Ascending aorta (tissue), 2 donors: ENCODE measurements around the gene HMX3. TPM values are rescaled to one million over a fixed set of nuclear protein-coding genes. Genes with fewer than 3 reads are reported as not detected.

Source experiments
- DNase-seq, 2 donors: peaks; one replicate each; pipeline ENCODE4 v3.0.0-alpha.2; 2019; ENCODE audit warnings: low spot score in 2 of 2
- H3K27ac ChIP-seq, 2 donors: fragments of 200-600 bp; sonication (generic); one replicate each; pipeline ENCODE4 v1.5.1; 2016 to 2017; ENCODE audit warnings: mild to moderate bottlenecking in 1 of 2
- H3K27me3 ChIP-seq: fragments of 200-600 bp; sonication (generic); one replicate; pipeline ENCODE4 v1.5.1; 2017
- H3K36me3 ChIP-seq, 2 donors: fragments of 200-600 bp; sonication (generic); one replicate each; pipeline ENCODE4 v1.5.1; 2016
- H3K4me1 ChIP-seq, 2 donors: fragments of 200-600 bp; sonication (generic); one replicate each; pipeline ENCODE4 v1.5.1; 2016 to 2017; ENCODE audit warnings: mild to moderate bottlenecking in 1 of 2
- H3K4me3 ChIP-seq, 2 donors: fragments of 200-600 bp; sonication (generic); one replicate each; pipeline ENCODE4 v1.5.1; 2016 to 2017; ENCODE audit warnings: mild to moderate bottlenecking in 1 of 2
- H3K9me3 ChIP-seq, 2 donors: fragments of 200-600 bp; sonication (generic); one replicate each; pipeline ENCODE4 v1.5.1; 2016
- intact Hi-C: fragments of 100-400 bp; cut with DNase I; formaldehyde crosslinking; loops from one replicate; pipeline ENCODE4 v1.15.1; 2023
- total RNA-seq: library from RNA; depleted of rRNA; stranded (reverse); fragments of >200 nt; gene quantifications from one replicate; pipeline ENCODE4 v1.1.0, GENCODE V29; 2016
- TF ChIP-seq, protein P1 (sequence below), 3 experiments: fragments of 200-600 bp in 2 of 3; fragments of 450-650 bp in 1 of 3; sonication (generic) in 2 of 3; IDR thresholded peaks; one replicate each; pipeline ENCODE4 v1.5.1; 2016 to 2019; ENCODE audit warnings: antibody characterized with exemption in 3 of 3, mild to moderate bottlenecking in 1 of 3, moderate library complexity in 1 of 3

Gene HMX3
- total RNA-seq, 1 donor from 2014 or later, result not detected

DNA sequence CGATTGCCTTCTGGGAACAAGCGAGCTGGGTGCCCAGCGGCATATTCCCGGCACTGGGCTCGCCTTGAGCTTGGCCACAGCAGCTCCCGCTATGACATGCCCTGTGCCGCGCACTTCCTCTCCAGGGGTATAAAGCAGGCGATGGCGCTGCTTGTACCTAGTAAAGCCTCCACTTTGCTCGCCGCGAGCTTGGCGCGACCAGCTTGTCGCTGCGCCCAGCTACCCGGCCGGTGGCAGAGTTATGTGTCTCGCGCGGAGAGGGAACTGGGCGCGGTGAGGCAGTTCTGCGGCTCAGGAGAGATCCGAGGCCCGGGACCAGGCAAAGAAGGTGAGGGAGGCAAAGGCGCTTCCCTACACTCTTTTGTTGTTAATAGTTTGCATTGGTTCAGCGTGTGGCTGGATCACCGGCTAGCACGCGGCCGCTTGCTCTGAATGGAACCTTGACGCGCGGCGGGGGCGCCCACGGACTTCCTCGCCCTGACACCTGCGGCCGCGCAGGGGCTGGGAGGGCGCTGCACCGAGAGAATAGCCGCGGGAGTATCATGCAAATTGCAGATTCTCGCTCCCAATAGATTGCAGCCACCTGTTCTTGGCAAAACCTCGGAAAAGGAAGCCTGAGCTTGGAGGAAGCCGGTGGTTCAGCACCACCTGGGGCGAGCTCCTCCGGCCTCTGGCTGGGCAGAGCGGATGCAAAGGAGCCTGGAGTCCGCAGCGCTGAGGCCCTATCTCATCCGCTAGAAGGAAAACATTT is 15.4 kb downstream of the HMX3 start:
- TF ChIP-seq, protein P1, sequence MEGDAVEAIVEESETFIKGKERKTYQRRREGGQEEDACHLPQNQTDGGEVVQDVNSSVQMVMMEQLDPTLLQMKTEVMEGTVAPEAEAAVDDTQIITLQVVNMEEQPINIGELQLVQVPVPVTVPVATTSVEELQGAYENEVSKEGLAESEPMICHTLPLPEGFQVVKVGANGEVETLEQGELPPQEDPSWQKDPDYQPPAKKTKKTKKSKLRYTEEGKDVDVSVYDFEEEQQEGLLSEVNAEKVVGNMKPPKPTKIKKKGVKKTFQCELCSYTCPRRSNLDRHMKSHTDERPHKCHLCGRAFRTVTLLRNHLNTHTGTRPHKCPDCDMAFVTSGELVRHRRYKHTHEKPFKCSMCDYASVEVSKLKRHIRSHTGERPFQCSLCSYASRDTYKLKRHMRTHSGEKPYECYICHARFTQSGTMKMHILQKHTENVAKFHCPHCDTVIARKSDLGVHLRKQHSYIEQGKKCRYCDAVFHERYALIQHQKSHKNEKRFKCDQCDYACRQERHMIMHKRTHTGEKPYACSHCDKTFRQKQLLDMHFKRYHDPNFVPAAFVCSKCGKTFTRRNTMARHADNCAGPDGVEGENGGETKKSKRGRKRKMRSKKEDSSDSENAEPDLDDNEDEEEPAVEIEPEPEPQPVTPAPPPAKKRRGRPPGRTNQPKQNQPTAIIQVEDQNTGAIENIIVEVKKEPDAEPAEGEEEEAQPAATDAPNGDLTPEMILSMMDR (IDR thresholded peaks at IDR 0.05), result no peak
- DNase-seq, result no peak
- H3K36me3 ChIP-seq, result peaks cover 0 to 1% of the 10 kb centered on the region in 2 donors
- no peak overlapping the region for H3K27ac ChIP-seq
- H3K4me3 ChIP-seq, result peak overlapping the region; percentile 9 to 45
- peaks cover 8 to 19% of the 10 kb centered on the region in 2 donors for H3K4me1 ChIP-seq
- H3K9me3 ChIP-seq, result no peaks in the 10 kb centered on the region
- intact Hi-C loops, result loop anchor here (10.0 kb wide), 2 partner anchors 1264 to 1594 kb away; partner anchors contain the start of genes FAM53B and OAT
- peaks cover 29% of the 10 kb centered on the region for H3K27me3 ChIP-seq

DNA sequence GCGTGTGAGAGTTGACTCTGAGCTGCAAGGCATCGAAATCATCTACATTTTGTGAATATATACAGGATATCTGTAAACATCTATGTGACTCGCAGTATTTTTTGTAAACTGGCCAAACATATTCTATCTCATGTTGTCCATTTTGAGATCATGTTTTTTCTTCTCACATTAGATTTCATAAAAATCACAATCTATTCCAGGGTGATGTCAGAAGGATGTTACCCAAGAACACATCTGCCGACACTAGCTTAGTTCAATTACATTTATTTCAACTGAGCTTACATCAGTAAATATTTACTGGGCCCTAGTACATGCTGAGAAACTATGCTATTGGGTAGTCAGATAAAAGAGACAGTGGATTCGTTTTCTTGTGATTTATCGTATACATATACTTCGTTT is 16.0 kb downstream of the HMX3 start:
- intact Hi-C loops, result loop anchor here (10.0 kb wide), 2 partner anchors 1263 to 1593 kb away; partner anchors contain the start of genes FAM53B and OAT
- TF ChIP-seq, protein P1 (IDR thresholded peaks at IDR 0.05), result no peak
- Histone ChIP-seq H3K4me3 (no peak overlapping the region), H3K4me1 (peaks cover 8 to 19% of the 10 kb centered on the region in 2 donors), H3K27me3 (peaks cover 29% of the 10 kb centered on the region), H3K27ac (no peak overlapping the region), H3K36me3 (peaks cover 0 to 4% of the 10 kb centered on the region in 2 donors), H3K9me3 (no peaks in the 10 kb centered on the region)
- DNase-seq, result no peak

DNA sequence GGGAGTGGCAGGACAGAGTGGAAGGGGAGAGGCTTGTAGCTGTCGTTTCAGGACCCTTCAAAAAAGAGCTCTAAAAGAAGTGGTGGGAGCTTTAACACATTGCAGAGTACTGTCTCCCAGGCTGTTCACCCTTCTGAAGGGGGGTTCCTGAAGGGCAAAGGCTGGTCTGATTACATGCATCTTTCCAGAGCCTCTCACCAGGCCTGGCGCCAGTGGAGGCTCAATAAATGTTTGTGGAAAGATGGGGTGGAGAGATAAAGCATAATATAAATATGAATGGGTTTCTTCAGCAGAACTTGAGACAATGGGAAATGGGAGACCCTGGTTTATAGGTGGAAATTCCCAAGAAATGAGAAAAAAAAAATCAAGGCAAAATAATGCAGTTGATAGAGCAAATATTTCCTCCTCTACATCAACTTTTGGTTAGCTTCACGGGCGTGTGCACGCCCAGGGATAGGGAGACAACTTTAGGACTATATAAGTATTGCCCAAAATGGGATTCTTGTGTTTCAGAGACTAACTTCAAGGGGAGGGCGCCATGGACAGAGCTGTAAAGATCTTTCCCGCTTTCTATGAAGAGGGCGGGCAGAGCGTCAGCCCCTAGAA is 17.8 kb downstream of the HMX3 start:
- Histone ChIP-seq H3K27ac (no peak overlapping the region), H3K9me3 (no peaks in the 10 kb centered on the region), H3K27me3 (peaks cover 18% of the 10 kb centered on the region), H3K36me3 (peaks cover 8 to 9% of the 10 kb centered on the region in 2 donors), H3K4me1 (peaks cover 8 to 19% of the 10 kb centered on the region in 2 donors), H3K4me3 (peak overlapping the region in 1 of 2 donors; percentile 31)
- no peak for DNase-seq
- TF ChIP-seq, protein P1 (IDR thresholded peaks at IDR 0.05), result no peak
- intact Hi-C loops, result loop anchor here (1.0 to 10.0 kb wide), 6 partner anchors 17 to 1591 kb away; partner anchors contain the start of genes ACADSB, C10orf88, FAM53B and OAT

DNA sequence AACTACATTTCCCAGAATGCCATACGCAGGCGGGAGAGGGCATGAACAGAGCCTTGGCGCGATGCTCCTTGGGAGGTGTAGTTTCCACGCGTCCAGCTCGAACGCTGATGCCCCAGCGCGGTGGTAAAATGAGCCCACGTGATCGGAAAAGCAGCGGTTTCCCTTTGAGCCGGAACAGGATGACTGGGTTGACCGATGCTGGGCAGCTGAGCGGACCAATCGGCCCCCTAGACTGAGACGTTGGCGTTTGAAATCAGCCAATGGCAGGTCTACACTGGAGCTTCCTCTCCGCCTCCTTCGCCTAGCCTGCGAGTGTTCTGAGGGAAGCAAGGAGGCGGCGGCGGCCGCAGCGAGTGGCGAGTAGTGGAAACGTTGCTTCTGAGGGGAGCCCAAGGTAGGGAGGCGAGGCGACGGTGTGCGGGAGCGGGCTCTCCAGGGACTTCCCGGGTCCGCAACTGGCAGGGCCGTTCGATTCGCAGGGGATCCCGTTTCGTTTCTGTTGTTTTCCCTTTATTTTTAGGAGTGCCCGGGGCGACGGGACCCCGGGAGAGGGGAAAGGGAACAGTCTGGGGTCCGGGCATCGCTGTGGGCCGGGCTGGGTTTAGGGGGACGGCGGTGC is 18.4 kb downstream of the HMX3 start, which contains the start of gene BUB3:
BUB3 (plus strand) TSS at position 311 of the 619 bp plus-strand sequence. CDS start 516 bp downstream, outside the sequence.
- Histone ChIP-seq H3K9me3 (no peaks in the 10 kb centered on the region), H3K27ac (peak within 1 kb of the TSS; percentile 75 to 90), H3K36me3 (peaks cover 8 to 11% of the 10 kb centered on the region in 2 donors), H3K27me3 (peaks cover 16% of the 10 kb centered on the region), H3K4me1 (peaks cover 8 to 19% of the 10 kb centered on the region in 2 donors), H3K4me3 (peak within 1 kb of the TSS; percentile 74 to 92)
- DNase-seq, result peak; percentile 95 to 99
- intact Hi-C loops, result loop anchor here (1.0 to 10.0 kb wide), 6 partner anchors 17 to 1591 kb away; partner anchors contain the start of genes ACADSB, C10orf88, FAM53B and OAT
- TF ChIP-seq, protein P1 (IDR thresholded peaks at IDR 0.05), result peak in 2 of 3 experiments; percentile 5 to 30
